GM12874 (cell line): ENCODE results near the gene STOX2.

Experiments used
- TF ChIP-seq, protein P1 (sequence below): IDR thresholded peaks from 2 replicates; pipeline ENCODE4 v1.5.1; 2011; ENCODE audit warnings: low read depth, mild to moderate bottlenecking, control low read depth, low read length, moderate library complexity; ENCODE audit not compliant: insufficient read depth

Gene STOX2

DNA sequence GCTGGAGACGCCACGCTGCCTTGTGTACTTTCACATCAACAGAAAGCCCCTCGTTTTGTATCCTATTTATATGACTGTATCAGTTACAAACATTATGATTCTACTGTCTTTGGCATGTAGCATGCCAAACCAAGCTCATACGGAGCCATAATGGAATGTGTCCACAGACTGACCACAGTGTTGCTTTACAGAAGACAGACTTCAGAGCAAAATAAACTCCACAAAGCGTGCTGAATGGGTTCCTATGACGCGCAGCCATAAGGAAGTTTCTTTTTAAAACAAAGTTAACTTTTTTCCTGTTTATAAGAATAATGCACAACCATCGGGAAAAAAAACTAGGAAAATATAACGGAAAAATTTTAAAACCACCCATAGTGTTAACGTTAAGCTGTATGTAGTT is 136.0 kb downstream of the STOX2 start:
- TF ChIP-seq, protein P1, sequence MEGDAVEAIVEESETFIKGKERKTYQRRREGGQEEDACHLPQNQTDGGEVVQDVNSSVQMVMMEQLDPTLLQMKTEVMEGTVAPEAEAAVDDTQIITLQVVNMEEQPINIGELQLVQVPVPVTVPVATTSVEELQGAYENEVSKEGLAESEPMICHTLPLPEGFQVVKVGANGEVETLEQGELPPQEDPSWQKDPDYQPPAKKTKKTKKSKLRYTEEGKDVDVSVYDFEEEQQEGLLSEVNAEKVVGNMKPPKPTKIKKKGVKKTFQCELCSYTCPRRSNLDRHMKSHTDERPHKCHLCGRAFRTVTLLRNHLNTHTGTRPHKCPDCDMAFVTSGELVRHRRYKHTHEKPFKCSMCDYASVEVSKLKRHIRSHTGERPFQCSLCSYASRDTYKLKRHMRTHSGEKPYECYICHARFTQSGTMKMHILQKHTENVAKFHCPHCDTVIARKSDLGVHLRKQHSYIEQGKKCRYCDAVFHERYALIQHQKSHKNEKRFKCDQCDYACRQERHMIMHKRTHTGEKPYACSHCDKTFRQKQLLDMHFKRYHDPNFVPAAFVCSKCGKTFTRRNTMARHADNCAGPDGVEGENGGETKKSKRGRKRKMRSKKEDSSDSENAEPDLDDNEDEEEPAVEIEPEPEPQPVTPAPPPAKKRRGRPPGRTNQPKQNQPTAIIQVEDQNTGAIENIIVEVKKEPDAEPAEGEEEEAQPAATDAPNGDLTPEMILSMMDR = no peak

DNA sequence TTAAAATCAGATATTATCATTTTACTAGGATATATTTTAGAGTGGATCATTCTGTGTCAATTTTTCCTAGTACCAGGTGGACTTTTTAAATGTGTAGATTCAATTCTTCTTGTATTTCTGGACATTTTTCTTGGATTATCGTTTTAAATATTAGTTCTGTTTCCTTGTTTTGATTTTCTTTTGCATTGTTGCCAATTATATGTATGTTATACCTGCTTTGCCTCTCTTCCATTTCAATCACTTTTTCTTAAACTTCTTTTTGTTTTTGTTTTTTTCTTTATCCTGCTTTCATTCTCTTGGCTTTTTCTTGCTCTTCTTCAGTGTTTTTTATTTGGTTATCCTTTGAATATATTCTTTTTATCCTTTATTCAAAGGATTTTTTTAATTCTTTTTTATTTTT is 141.0 kb downstream of the STOX2 start:
- TF ChIP-seq, protein P1 = no peak

DNA sequence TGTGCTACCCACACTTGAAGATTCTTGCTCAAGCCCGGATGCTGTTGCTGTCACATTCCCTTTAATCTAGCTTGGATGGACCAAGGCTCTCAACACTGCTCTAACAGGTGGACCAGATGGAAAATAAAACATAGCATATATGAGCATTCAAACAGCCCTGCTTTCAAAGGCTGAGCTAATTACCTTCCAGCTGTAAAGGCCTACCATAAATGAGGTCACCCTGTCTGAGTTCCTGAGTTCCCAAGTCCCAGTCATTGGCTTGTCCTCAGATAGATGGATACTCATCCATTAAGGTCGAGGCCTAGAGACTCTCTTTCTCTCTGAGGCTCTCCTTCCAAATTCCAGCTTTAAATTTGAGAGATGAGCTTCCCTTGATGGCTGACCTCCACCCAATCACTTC is 147.5 kb downstream of the STOX2 start:
- TF ChIP-seq, protein P1 = no peak

DNA sequence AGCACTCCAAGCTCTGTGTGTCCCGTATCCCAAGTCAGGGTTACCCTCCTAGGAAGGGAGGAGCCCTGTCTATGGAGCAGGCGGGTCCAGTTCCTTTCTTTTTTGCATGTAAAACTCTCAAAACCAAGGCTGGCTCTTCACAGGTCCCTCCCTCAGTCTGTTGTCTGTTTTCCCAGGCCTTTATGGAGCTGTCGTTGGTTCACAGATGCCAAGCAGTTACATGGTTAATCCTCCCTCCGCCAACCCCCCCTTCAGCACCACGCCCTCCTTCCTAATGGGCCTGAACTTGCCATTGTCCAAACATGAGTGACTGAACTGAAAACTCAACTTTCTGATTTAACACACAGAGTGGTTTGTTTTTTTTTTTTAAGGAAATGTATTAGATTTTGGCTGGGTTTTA is 148.3 kb downstream of the STOX2 start:
- TF ChIP-seq, protein P1 = no peak

DNA sequence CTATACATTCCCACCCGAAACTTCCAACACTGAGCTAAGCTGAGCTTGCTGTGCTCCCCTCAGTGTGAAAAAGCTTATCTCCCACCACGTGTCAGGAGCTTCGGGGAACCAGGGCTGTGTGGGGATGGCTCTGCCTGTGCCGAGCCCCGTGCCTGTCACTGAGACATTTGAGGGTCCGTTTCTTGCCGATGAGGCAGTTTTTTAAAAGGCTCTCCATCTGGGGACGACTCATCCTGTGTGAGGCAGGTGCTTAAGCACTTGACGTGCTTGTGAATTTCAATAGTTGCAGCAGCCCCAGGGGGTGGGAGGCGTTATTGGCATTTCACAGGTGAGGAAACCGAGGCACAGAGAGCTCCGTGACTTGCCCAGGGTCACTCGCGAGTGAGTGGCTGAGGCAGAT is 151.8 kb downstream of the STOX2 start:
- TF ChIP-seq, protein P1 = no peak

DNA sequence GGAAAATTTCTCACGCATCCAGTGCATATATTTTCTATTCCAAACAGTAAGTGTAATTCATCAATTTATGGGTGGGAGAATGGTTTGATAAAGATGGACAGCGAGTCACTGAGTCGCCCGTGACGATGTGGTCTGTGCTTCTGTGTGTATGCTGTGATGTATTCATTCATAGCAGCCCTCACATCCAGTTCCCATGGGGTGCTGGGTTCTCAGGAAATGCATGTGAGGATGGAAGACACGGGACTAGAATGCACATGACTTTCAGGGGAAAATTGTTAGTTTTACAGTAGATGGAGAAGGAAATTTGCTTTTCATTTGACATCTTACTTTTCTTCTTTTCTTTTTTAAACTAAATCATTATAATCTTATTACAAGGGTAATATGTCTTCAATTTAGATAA is 152.9 kb downstream of the STOX2 start:
- TF ChIP-seq, protein P1 = no peak

DNA sequence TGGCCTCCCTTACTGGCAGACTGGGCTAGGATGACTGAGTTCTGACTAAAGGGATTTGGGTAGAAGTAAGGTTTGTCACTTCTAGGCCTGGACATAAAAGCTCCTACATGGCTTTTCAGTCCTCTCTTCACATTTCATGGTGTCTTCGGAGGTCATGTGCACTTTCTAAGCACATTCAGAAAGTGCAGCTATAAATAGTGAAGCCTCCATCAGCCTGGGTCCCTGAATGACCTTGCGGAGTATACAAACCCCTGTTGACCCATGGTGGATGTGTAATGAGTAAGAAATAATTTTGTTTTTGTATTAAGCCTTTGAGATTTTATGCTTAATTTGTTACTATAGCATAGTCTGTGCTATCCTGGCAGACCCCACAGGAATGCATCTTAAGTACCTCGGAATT is 154.0 kb downstream of the STOX2 start:
- TF ChIP-seq, protein P1 = no peak

DNA sequence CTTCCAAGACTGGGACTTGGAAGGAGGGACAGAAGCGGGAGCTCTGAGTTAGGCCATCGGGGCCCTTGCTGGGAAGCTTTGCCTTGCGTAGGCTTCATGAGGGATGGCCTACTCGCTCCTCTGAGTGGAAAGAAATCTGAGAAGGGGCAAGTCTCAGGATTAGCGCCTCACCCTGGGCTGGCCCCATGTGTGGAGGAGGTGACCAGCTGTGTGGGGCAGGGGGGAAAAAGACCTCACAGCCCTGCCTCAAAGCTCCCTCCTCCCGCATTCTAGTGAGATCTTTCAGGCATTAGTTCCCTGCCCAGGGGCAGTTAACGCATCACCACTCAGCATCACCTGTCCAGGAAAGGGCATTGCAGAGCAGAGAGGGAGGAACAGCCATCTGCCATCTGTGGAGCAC is 156.5 kb downstream of the STOX2 start:
- TF ChIP-seq, protein P1 = no peak
